Fibroblast of skin of abdomen (primary cell): ENCODE measurements around the gene LY6G6D.

Source experiments
- DNase-seq: peaks from one replicate; pipeline ENCODE4 v3.0.0-alpha.2; 2013

Gene LY6G6D

DNA sequence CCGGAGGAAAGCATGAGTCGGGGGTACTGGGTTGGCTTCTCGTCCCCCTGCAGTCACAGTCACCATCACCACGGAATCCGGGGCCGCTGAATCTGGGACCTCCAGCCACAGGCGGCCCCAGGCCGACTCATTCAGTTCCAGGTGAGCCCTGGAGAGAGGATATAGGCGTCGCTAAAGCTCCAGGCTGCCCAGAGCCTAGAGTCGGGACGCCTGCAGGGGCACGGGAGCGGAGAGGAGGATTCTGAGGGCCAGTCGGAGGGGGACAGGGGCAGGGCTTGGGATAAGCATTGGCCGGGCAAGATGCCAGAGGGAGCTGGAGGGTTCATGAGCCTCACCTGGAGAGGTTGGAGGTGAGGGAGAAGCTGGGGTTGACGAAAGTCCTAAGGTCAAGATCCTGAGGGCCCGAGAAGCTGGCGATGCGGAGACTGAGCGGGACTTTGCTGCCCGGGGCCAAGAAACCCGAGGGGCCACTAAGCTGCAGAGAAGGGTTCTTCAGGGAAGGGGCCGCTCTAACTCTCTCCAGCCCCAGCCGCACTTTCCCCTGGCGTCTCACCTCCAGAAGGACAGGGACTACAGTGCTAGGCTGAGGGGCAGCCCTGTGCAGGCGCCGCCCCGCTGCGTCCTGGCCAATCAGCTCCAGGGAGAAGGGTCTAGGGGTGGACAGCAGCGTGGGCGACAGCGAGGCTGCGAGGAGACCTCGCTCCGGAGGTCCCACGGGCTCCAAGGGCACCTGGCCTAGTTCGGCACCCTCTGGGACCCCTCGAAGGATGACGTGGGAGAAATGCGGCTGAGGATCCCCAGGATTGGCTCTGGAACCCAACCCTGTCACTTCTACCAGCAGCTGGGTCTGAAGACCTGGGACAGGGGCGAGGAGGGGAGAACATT lies 51.0 kb downstream of the LY6G6D start:
- no peak for DNase-seq

- DNase-seq, result no peak
These were observed 52.0 kb downstream of the LY6G6D start for GRCh38 chr6:31767096-31767645.
